ENCODE measurements around the gene TAF11L11.
"Not testable (repeated sequence)": the region's sequence is repeated elsewhere in the genome, so short reads cannot be mapped to it uniquely, and the experiment has no call there.

Gene TAF11L11

DNA sequence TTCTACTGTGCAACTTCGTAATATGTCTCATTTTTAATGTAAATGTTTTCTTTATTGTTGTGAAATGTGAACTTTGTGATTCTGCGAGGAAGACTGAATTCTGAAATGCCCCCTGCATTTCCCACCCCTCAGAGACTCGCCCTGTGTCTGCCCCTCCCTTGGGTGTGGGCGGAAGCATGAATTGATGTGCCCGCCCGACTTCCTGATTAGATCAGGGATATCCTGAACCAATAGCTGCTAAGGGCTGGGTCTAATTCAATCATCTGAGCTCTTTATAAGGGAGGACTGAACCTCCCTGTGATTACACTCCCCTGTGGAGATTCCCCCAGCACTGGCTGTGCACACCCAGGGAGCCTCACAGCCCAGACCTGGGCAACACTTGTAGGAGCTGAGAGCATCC is at the start of gene TAF11L11:
Gene TAF11L11, plus strand, starts transcription at position 304 of the 400 bp plus-strand sequence.
- not testable (repeated sequence) for DNase-seq (ENCODE audit: low read depth, low spot score)

DNA sequence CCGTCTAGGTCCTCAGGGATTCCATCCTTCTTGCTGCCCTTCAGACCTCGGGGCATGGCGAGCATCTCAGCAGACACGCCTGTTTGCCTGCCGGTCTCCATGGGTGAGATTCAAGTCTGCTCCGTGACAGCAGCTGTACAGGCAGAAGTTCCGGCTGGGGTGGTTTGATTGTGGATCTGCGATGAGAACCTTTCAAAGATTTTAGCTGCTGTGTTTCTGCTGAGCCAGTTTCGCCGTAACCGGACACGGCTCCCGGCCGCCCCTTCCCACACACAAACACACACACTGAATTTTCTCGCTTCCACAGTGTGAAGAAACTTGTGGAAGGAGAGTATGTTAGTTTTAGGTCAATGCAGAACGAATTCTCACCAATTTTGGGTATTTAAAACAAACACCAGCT is 18.3 kb upstream of the TAF11L11 start, which contains the start of gene TAF11L7:
Gene TAF11L7, minus strand, starts transcription at position 101 of the 400 bp plus-strand sequence.
- DNase-seq (ENCODE audit: low read depth, low spot score), result not testable (repeated sequence)

DNA sequence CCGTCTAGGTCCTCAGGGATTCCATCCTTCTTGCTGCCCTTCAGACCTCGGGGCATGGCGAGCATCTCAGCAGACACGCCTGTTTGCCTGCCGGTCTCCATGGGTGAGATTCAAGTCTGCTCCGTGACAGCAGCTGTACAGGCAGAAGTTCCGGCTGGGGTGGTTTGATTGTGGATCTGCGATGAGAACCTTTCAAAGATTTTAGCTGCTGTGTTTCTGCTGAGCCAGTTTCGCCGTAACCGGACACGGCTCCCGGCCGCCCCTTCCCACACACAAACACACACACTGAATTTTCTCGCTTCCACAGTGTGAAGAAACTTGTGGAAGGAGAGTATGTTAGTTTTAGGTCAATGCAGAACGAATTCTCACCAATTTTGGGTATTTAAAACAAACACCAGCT is 13.1 kb upstream of the TAF11L11 start, which contains the start of gene TAF11L8:
Gene TAF11L8, minus strand, starts transcription at position 101 of the 400 bp plus-strand sequence.
- not testable (repeated sequence) for DNase-seq (ENCODE audit: low read depth, low spot score)

DNA sequence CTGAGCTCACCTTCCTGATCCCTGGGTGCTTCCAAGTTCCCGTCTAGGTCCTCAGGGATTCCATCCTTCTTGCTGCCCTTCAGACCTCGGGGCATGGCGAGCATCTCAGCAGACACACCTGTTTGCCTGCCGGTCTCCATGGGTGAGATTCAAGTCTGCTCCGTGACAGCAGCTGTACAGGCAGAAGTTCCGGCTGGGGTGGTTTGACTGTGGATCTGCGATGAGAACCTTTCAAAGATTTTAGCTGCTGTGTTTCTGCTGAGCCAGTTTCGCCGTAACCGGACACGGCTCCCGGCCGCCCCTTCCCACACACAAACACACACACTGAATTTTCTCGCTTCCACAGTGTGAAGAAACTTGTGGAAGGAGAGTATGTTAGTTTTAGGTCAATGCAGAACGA is 9.7 kb upstream of the TAF11L11 start, which contains the start of gene TAF11L9:
Gene TAF11L9, minus strand, starts transcription at position 140 of the 400 bp plus-strand sequence.
- DNase-seq (ENCODE audit: low read depth, low spot score), result not testable (repeated sequence)

DNA sequence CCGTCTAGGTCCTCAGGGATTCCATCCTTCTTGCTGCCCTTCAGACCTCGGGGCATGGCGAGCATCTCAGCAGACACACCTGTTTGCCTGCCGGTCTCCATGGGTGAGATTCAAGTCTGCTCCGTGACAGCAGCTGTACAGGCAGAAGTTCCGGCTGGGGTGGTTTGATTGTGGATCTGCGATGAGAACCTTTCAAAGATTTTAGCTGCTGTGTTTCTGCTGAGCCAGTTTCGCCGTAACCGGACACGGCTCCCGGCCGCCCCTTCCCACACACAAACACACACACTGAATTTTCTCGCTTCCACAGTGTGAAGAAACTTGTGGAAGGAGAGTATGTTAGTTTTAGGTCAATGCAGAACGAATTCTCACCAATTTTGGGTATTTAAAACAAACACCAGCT is 6.3 kb upstream of the TAF11L11 start, which contains the start of gene TAF11L10:
Gene TAF11L10, minus strand, starts transcription at position 101 of the 400 bp plus-strand sequence.
- not testable (repeated sequence) for DNase-seq (ENCODE audit: low read depth, low spot score)

DNA sequence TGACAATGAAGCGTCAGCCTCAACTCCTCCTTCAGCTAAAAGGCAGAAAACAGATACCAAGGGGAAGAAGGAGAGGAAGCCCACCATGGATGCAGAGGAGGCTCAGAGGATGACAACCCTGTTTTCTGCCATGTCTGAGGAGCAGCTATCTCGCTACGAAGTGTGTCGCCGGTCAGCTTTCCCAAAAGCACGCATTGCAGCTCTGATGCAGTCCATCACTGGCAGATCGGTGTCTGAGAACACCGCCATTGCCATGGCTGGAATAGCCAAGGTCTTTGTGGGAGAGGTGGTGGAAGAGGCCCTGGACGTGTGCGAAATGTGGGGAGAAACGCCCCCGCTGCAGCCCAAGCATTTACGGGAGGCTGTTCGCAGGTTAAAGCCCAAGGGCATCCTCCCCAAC is 968 bp downstream of the TAF11L11 start:
- DNase-seq (ENCODE audit: low read depth, low spot score), result no peak

DNA sequence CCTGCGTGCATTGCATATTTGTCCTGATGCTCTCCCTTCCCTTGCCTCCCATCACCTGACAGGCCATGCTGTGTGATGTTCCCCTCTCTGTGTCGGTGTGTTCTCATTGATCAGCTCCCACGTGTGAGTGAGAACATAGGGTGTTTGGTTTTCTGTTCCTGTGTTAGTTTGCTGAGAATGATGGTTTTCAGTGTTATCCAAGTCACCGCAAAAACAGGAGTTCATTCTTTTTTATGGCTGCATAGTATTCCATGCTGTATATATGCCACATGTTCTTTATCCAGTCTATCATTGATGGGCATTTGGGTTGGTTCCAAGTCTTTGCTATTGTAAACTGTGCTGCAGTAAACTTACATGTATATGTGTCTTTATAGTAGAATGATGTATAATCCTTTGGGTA is 3.5 kb downstream of the TAF11L11 start:
- DNase-seq (ENCODE audit: low read depth, low spot score), result not testable (repeated sequence)

DNA sequence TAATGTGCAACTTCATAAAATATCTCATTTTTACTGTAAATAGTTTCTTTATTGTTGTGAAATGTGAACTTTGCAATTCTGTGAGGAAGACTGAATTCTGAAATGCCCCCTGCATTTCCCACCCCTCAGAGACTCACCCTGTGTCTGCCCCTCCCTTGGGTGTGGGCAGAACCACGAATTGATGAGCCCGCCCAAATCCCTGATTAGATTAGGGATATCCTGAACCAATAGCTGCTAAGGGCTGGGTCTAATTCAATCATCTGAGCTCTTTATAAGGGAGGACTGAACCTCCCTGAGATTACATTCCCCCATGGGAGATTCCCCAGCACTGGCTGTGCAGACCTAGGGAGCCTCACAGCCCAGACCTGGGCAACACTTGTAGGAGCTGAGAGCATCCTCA is 6.1 kb downstream of the TAF11L11 start, which contains the start of gene TAF11L12:
Gene TAF11L12, plus strand, starts transcription at position 301 of the 400 bp plus-strand sequence.
- DNase-seq (ENCODE audit: low read depth, low spot score), result not testable (repeated sequence)

DNA sequence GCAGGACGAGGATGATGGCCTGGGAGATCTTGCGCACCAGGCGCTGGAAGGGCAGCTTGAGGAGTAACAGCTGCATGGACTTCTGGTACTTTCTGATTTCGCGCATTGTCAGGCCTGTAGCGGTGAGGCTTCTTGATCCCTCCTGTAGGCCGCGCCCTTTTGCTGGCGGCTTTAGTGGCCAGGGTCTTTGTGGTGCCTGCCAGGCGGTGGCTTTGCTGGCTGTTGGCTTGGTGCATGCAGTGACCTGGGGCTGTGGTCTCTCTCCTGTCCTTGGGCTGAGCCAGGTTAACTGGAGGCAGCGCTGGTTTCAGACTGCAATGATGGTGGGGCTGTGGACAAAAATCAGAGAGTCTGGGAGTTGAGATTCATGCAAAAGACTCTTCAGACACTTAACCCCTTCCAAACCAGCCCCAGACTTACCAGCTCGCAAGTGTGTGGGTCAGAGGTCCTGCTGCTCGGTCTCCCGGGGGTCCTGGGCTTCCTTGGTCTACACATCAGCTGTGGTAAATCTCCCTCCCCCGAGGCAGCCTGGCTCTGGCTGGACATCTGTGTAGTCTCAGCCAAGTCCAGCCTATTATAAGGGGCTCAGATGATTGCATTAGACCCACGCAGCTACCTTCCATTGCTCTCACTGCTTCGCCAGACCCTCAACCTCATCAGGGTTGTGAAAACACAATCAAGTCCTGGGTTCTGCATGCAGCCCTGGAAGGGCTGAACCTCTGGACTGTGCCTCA is 11.1 kb downstream of the TAF11L11 start:
- DNase-seq (ENCODE audit: low read depth, low spot score), result no peak

DNA sequence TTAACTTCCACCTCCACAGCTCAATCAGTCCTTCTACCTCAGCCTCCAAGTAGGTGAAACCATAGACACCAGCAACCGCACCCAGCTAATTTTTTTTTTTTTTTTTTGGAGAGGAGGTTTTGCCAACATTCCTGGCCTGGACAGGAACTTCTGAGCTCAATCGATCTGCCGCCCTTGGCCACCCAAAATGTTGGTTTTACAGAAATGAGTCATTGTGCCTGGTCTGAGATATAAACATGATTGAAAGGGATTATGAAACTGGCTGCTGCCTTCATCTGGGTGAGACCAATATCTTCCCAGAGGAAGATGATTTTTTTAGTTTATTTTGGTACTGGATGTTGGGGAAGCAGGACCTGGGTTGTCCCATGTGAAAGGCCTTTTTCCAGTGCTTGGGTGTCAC is 15.4 kb downstream of the TAF11L11 start:
- no peak for DNase-seq (ENCODE audit: low read depth, low spot score)

DNA sequence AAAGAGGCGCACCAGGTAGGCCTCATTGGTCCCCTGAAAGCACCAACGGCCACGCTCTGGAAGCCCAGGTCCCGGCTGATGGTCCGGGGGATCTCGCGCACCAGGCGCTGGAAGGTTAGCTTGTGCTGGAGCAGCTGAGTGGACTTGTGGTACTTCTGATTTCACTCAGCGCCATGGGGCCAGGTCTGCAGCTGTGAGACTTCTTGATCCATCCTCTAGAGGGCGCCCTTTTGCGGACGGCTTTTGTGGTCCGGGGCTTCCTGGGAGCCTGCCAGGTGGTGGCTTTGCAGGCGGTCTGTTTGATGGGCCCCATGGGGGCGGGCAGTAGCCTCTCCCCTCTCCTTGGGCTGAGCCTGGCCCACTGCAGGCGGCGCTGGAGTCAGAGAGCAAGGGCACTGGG is 16.6 kb downstream of the TAF11L11 start:
- DNase-seq (ENCODE audit: low read depth, low spot score), result no peak

DNA sequence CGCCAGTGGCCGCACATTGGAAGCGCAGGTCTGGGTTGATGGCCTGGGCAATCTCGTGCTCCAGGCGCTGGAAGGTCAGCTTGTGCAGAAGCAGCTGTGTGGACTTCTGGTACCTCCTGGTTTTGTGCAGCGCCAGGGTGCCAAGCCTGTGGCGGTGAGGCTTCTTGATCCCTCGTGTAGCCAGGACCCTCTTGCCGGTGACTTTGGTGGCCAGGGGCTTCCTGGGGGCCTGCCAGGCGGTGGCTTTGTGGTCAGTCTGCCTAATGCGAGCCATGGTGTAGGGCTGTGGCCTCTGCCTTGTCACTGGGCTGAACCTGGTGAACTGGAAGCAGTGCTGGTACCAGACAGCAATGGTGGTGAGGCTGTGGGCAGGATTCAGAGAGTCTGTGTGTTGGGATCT is 21.7 kb downstream of the TAF11L11 start:
- no peak for DNase-seq (ENCODE audit: low read depth, low spot score)

DNA sequence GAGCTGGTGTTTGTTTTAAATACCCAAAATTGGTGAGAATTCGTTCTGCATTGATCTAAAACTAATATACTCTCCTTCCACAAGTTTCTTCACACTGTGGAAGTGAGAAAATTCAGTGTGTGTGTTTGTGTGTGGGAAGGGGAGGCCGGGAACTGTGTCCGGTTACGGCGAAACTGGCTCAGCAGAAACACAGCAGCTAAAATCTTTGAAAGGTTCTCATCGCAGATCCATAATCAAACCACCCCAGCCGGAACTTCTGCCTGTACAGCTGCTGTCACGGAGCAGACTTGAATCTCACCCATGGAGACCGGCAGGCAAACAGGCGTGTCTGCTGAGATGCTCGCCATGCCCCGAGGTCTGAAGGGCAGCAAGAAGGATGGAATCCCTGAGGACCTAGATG is 27.8 kb downstream of the TAF11L11 start, which contains the start of gene TAF11L13:
Gene TAF11L13, plus strand, starts transcription at position 301 of the 400 bp plus-strand sequence.
- not testable (repeated sequence) for DNase-seq (ENCODE audit: low read depth, low spot score)

DNA sequence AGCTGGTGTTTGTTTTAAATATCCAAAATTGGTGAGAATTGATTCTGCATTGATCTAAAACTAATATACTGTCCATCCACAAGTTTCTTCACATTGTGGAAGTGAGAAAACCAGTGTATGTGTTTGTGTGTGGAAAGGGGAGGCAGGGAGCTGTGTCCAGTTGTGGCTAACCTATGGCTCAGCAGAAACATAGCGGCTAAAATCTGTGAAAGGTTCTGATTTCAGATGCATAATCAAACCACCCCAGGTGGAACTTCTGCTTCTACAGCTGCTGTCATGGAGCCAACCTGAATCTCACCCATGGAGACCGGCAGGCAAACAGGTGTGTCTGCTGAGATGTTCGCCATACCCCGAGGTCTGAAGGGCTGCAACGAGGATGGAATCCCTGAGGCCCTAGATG is 30.2 kb downstream of the TAF11L11 start, which contains the start of gene TAF11L14:
Gene TAF11L14, plus strand, starts transcription at position 301 of the 400 bp plus-strand sequence.
- no peak for DNase-seq (ENCODE audit: low read depth, low spot score)

DNA sequence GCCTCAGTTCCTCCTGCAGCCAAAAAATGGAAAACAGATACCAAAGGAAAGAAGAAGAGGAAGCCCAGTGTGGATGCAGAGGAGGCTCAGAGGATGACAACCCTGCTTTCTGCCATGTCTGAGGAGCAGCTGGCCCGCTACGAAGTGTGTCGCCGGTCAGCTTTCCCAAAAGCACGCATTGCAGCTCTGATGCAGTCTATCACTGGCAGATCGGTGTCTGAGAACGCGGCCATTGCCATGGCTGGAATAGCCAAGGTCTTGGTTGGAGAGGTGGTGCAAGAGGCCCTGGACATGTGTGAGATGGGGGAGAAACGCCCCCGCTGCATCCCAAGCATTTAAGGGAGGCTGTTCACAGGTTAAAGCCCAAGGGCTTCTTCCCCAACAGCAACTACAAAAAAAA is 45.2 kb downstream of the TAF11L11 start:
- not testable (repeated sequence) for DNase-seq (ENCODE audit: low read depth, low spot score)

DNA sequence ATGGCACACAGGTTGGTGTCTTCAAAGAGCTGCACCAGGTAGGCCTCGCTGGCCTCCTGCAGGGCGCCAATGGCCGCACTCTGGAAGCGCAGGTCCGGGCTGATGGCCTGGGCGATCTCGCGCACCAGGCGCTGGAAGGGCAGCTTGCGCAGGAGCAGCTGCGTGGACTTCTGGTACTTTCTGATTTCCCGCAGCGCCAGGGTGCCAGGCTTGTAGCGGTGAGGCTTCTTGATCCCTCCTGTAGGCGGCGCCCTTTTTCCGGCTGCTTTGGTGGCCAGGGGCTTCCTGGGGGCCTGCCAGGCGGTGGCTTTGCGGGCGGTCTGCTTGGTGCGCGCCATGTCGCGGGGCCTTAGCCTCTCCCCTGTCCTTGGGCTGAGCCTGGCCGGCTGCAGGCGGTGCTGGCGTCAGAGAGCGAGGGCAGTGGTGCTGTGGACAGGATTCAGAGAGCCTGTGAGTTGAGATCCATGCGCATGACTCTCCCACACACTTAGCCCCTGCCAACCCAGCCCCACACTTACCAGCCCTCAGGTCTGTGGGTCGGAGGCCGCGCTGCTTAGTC is 51.3 kb downstream of the TAF11L11 start:
- DNase-seq (ENCODE audit: low read depth, low spot score), result not testable (repeated sequence)
